ENCODE results near the gene METTL2B.

METTL2B gene, protein sequence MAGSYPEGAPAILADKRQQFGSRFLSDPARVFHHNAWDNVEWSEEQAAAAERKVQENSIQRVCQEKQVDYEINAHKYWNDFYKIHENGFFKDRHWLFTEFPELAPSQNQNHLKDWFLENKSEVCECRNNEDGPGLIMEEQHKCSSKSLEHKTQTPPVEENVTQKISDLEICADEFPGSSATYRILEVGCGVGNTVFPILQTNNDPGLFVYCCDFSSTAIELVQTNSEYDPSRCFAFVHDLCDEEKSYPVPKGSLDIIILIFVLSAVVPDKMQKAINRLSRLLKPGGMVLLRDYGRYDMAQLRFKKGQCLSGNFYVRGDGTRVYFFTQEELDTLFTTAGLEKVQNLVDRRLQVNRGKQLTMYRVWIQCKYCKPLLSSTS

GRCh38 chr7:128476402-128477335 is at the start of gene METTL2B:
Gene METTL2B, plus strand, starts transcription at chr7:128476748. Its CDS starts 18 bp downstream, at chr7:128476766.
- peak; percentile 84 for DNase-seq (ENCODE audit: low read depth)

DNA sequence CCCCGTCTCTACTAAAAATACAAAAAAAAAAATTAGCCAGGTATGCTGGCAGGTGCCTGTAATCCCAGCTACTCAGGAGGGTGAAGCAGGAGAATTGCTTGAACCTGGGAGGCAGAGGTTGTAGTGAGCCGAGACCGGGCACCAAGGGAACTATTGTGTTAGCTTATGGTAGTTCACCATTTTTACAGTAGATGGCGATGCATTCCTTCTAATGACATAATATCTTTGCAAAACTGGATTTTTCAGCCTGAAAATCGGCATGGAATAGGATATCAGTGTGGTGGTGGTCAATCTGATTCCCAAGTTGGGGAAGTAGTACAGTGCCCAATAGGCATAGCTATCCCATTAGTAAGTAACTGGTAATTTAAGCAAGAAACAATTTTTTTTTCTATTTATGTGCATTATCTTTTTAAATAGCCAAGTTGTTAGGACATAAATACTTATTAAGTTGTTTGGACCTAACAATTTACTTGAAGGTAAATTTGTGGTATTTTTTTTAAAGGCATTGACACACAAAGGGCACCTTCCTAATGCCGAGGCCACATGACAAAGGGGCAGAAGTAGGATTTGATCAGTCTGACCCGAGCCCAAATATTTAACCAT is 49.2 kb upstream of the METTL2B start:
- DNase-seq (ENCODE audit: low read depth): peak; percentile 29

DNA sequence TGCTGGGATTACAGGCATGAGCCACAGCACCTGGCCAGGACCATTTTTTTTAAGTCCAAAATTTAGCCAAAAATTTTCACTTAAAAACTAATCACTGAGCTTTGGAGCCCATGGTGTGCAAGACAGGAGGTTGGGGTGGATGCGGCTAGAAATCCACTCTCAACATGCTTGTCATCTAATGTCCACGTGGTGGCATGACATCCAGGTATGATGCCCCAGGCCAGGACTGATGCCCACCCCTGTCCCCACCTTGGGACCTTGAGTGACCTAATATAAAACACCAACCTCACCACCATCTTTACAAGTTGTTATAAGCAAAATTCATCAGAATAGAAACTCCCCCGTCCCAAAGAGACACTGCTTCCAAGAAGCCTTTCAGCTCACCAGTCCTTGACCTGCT is 46.3 kb upstream of the METTL2B start:
- no peak for DNase-seq (ENCODE audit: low read depth)

DNA sequence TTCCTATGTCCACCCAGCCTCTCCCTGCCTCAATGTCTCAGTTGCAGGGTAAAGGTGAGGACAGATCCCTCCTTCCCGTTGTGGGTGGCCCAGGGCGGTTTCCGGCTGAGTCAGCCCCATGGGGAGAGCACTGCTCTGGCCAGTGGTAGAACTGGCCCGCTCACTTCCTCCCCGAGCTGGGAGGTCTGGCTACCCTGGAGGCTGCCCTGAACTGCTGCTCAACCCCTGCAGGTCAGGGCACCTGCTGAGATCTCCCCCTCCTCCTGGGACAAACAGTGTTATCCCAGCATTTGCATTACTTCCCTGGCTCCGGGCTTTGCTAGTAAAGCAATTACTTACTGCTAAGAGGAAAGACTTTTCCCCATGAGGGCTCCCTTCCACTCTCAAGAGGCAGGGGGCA is 45.3 kb upstream of the METTL2B start:
- no peak for DNase-seq (ENCODE audit: low read depth)

DNA sequence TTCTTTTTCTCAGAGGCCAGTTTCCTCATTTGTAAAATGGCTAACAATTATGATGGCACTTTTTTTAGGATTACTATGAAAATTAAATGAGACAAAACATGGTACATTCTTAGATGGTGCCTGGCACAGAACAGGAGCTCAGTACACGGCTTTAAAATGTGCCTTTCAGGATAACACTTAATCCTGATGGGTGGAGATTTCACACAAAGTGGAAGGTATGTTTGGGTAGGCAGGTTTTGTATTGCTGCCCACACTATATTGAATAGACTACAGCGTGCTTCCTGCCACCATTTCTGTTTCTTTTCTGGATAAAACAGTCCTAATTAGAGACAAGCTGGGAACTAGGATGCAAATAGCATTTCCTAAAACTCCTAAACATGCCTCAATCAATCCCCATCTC is 44.8 kb upstream of the METTL2B start:
- DNase-seq (ENCODE audit: low read depth): no peak

GRCh38 chr7:128434413-128435326 is 41.9 kb upstream of the METTL2B start:
- DNase-seq (ENCODE audit: low read depth): no peak

GRCh38 chr7:128435327-128435686 is 41.2 kb upstream of the METTL2B start:
- DNase-seq (ENCODE audit: low read depth): no peak

- DNase-seq (ENCODE audit: low read depth): no peak
Observed at GRCh38 chr7:128437426-128438332, 38.9 kb upstream of the METTL2B start.

GRCh38 chr7:128442356-128442755 is 34.2 kb upstream of the METTL2B start:
- DNase-seq (ENCODE audit: low read depth): no peak

DNA sequence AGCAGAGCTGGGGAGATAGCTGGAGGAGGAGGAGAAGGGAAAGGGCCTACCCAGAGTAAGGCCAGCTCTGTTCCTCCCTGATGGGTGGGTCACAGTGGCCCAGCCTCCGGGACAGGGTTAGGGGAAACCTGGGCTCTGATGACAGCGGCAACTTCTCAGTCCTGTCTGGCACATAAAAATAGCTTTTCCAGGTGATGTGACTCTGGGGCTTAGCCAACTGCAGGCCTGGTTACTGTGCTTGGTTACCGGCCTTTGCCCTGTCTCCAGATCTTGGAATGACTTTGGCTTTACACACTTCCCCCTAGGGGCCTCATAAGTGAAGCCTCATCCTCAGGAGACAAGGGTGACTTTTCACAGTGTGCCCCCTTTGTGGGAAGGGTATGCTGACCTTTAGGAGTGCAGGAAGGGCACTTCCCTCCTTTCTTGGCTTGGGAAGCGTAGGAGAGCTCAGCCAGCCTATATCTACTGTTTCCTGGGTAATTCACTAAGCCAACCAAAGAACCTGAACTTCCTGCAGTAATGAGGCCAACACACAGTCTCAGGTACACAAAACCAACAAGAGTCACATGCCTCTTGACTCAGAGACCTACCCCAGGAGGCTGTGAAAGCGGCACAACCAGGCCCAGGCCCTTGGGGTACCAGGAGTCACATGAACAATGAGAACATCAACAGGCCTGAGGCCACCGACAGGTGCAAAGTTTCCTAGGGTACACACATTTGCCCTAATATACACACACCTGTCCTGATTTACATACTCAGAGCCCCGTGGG is 32.5 kb upstream of the METTL2B start:
- no peak for DNase-seq (ENCODE audit: low read depth)

DNA sequence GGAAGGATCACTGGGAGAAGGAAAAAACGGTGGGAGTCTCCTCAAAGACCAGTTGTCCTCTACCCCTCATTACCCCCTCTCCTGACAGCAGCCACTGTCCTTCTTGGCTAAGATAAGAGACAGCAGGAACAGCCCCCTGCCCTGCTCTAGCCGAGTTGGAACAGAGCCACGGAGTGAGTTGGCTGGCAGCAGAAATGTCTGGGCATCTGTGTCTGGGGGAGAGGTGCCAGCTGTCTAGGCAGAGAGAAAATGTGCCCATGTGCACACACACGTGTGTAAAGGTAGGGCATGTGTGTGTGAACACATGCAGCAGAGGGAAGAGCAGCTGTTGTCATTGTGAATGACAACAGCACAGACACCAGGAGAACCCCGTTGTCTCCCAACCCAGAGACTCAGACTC is 30.2 kb upstream of the METTL2B start:
- DNase-seq (ENCODE audit: low read depth): no peak

DNA sequence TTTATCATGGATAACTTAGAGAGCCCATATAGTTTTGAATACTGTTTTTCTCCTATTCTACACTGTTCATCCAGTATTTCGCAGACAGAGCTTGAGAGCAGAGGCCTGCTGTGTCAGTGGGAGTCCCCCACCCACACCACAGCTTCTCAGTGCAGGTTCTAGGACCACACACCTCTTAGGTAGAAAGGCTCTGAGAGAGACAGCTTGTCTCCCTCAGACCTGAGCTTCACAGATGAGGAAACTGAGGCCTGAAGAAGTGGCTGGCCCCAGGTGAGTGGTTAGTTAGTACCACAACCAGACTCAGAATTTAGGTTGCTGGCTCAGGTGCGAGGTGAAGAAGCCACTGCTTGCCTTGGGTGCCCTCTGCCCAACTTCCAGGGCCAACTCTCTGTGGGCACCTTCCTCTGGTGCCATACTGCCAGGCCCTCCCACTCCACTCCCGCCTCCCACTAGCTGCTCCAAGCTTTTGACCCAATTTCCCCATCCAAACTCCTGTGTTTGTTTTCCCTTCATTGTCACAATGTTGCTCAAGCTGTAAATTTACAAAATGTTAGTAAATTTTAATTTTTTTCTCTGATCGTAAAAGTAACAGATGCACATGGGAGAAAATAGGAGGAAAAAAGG is 28.5 kb upstream of the METTL2B start:
- DNase-seq (ENCODE audit: low read depth): no peak

- DNase-seq (ENCODE audit: low read depth): no peak
Observed at GRCh38 chr7:128448751-128449302, 27.7 kb upstream of the METTL2B start.

GRCh38 chr7:128450409-128450808 is 26.1 kb upstream of the METTL2B start:
- DNase-seq (ENCODE audit: low read depth): no peak

DNA sequence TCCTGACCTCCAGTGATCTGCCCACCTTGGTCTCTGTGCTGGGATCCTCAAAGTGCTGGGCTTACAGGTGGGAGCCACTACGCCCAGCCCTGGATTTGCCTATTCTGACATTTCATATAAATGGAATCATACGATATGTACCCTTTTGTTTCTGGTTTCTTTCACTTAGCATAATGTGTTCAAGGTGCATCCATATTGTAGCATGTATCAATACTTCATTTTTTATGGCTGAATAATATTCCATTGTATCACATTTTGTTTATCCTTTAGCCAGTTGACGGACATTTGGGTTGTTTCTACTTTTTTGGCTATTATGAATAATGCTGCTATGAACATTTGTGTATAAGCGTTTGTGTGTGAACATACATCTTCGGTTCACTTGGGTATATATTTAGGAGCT is 25.6 kb upstream of the METTL2B start:
- no peak for DNase-seq (ENCODE audit: low read depth)

- no peak for DNase-seq (ENCODE audit: low read depth)
Observed at GRCh38 chr7:128452552-128452951, 24.0 kb upstream of the METTL2B start.

- peak; percentile 87 for DNase-seq (ENCODE audit: low read depth)
Observed at GRCh38 chr7:128453836-128454804, 22.4 kb upstream of the METTL2B start.

All from fibroblast of gingiva (primary cell).